T-helper 2 cell (primary cell): Measurements from ENCODE around the gene UXS1.

Experiments used
- DNase-seq, 5 experiments: peaks; one replicate each; pipeline versions ENCODE4 v3.0.0 to v3.0.0-alpha.2; 2012 to 2022

UXS1 gene

GRCh38 chr2:106189325-106189724, 4.8 kb downstream of the UXS1 start:
- DNase-seq: no peak

GRCh38 chr2:106187273-106187891, 6.7 kb downstream of the UXS1 start:
- DNase-seq: no peak

DNA sequence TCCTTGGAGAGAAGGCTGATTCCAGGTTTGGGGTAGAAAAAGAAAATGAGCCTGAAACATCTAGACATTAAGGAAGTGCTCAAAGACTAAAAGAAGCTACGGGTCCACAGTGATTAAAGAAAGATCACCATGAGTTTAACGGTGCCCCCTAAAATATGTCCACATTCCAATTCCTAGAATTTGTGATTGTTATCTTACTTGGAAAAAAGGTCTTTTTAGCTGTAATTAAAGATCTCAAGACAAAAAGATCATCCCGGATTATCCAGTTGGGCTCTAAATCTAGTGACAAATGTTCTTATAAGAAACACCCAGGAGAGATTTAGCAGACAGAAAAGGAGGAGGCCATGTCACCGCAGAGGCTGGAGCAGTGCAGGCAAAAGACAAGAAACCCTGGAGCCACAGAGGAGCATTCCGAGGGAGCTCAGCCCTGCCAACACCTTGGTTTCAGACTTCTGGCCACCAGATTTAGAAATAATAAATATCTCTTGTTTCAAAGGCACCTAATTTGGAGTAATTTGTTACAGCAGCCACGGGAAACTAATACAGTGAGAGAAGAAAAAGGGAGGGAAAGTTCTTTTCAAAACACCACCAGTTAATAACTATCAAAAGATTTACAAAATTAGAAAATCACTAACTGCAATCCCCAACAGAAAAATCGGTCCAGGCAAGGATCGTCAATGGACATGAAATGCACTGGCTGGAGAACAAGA, 8.5 kb downstream of the UXS1 start:
- DNase-seq: no peak

DNA sequence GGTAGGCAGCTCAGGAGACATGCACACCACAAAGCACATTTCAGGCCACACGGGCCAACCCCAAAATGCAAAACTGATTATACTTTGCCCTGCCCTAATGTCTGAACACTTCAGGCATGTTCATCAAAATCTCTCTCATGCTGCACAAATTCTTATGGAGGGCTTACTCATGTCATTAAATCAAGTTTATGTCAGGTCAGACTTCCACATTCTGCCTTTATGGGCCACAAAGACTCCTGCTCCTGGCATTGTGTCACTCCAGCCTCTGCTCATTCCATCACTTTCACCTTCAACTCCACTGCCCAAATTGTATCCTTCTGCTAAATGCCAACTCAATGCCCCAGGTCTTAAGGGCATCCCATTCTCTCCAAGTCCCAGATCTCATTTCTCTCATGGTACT, 9.2 kb downstream of the UXS1 start:
- DNase-seq: no peak

DNA sequence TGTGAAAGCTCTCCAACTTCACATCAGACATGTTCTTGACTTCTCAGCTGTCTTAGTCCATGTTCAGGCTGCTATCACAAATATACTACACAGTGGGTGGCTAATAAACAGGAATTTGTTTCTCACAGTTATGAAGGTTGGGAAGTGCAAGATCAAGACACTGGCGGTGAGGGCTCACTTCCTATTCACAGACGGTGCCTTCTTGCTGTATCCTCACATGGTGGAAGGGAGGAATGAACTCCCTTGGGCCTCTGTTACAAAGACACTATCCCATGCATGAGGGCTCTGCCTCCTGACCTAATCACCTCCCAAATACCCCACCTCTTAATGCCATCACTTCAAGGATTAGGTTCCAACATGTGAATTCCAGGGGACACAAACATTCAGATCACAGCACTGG, 9.7 kb downstream of the UXS1 start:
- no peak for DNase-seq

GRCh38 chr2:106183101-106183696, 10.9 kb downstream of the UXS1 start:
- no peak for DNase-seq

- DNase-seq: no peak
These were observed 13.0 kb downstream of the UXS1 start for GRCh38 chr2:106181064-106181463.

GRCh38 chr2:106180602-106181001, 13.5 kb downstream of the UXS1 start:
- DNase-seq: no peak

GRCh38 chr2:106178716-106179115, 15.4 kb downstream of the UXS1 start:
- no peak for DNase-seq

GRCh38 chr2:106177581-106177980, 16.5 kb downstream of the UXS1 start:
- DNase-seq: no peak

- no peak for DNase-seq
These were observed 17.5 kb downstream of the UXS1 start for GRCh38 chr2:106176446-106177099.

GRCh38 chr2:106175086-106175850, 18.8 kb downstream of the UXS1 start:
- no peak for DNase-seq

- DNase-seq: no peak
These were observed 20.0 kb downstream of the UXS1 start for GRCh38 chr2:106174056-106174455.

DNA sequence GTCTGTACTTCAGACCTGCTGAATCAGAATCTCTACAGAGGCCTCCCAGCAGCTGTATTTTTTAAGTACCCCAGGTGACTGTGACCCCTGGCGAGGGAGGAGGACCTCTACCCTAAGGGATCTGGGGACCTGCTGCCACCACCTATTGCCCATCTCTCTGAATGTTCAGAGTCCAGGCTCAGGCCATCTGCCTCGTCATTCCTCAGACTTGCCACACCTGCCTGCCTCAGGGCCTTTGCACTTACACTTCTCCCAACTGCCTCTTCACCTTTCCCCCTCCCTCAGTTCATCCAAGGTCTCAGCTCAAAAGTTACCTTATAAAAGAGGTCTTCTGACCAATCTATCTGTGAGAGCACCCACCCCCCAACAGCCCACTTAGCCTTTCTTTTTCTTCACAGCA, 21.5 kb downstream of the UXS1 start:
- DNase-seq: no peak

GRCh38 chr2:106168657-106169056, 25.4 kb downstream of the UXS1 start:
- no peak for DNase-seq

- no peak for DNase-seq
These were observed 27.0 kb downstream of the UXS1 start for GRCh38 chr2:106167067-106167466.

DNA sequence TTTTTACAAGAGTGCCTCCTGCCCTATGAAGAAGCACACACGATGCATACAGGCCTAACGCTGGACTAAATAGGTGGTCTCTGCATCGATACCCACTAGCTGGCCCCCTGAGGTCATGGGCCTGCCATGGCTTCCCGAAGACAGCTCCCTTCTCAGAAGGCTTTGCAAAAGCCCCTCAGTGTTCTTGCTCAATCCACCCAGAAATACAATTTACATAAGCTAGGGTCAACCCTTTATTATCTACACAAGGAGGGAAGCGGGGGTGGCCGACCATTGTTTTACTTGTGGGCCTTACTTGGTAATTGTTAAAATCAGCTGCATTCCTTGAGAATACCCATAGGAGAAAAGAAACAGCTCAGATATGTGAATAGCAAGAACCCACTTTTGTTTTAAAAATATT, 28.5 kb downstream of the UXS1 start:
- DNase-seq: no peak

DNA sequence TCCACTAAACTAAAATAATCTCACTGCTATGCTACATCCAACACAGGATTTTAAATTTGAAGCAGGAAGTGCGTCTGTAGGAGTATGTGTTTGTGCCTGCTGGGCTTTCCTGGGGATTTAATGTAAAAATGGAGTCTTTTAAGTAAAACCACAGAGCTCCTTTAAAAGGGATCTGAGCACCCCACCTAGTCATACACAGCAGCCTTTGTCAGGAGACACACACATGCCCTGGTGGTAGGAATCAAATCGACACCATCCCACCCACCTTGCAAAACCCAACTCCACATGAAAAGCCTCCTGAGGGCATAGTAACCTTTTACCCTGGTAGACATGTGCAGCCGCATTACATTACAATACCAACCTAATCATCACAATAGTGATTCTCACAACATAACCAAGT, 29.1 kb downstream of the UXS1 start:
- DNase-seq: no peak

- peak in 1 of 5 experiments; percentile 14 for DNase-seq
These were observed 30.1 kb downstream of the UXS1 start for GRCh38 chr2:106163948-106164545.

GRCh38 chr2:106161938-106162820, 31.9 kb downstream of the UXS1 start:
- no peak for DNase-seq

DNA sequence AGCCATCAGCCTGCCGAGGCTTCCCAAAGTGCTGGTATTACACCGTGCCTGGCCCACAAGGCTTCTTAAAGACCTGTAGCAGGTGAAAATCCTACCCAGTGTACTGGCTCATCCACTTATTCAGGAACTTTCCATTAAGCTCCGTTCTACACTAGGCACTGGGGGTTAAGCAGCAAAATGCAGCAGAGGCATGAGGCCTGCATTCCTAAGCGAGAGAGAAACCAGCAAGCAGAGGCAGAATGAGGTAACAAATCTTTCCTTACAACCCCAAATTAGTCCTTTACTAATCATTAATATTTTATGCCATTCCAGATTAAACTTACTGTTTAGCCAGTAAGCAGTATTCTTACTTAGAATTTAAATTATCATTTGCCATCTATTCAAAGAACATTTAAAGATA, 32.8 kb downstream of the UXS1 start:
- DNase-seq: no peak
